ENCODE results near the gene TAAR2.
"Not testable (repeated sequence)": the region's sequence is repeated elsewhere in the genome, so short reads cannot be mapped to it uniquely, and the experiment has no call there.

The TAAR2 gene

GRCh38 chr6:132612449-132613108, 11.5 kb downstream of the TAAR2 start:
- DNase-seq (ENCODE audit: low spot score) = no peak

- no peak for DNase-seq (ENCODE audit: low spot score)
Measured at GRCh38 chr6:132611616-132612015, 12.5 kb downstream of the TAAR2 start.

GRCh38 chr6:132607544-132608233, 16.4 kb downstream of the TAAR2 start:
- no peak for DNase-seq (ENCODE audit: low spot score)

- no peak for DNase-seq (ENCODE audit: low spot score)
Measured at GRCh38 chr6:132604635-132605152, 19.4 kb downstream of the TAAR2 start.

- not testable (repeated sequence) for DNase-seq (ENCODE audit: low spot score)
Measured at GRCh38 chr6:132600900-132601299, 23.2 kb downstream of the TAAR2 start.

- DNase-seq (ENCODE audit: low spot score) = peak; percentile 23
Measured at GRCh38 chr6:132598473-132598872, 25.6 kb downstream of the TAAR2 start.

- DNase-seq (ENCODE audit: low spot score) = no peak
Measured at GRCh38 chr6:132596201-132596600, 27.9 kb downstream of the TAAR2 start.

GRCh38 chr6:132592855-132593254, 31.2 kb downstream of the TAAR2 start:
- no peak for DNase-seq (ENCODE audit: low spot score)

GRCh38 chr6:132590362-132590761, 33.7 kb downstream of the TAAR2 start:
- no peak for DNase-seq (ENCODE audit: low spot score)

- DNase-seq (ENCODE audit: low spot score) = no peak
Measured at GRCh38 chr6:132589454-132589853, 34.6 kb downstream of the TAAR2 start, which contains the start of gene TAAR5. Gene TAAR5, minus strand, starts transcription at chr6:132589741. Its CDS starts 55 bp downstream, at chr6:132589686.

GRCh38 chr6:132587424-132587823, 36.7 kb downstream of the TAAR2 start:
- DNase-seq (ENCODE audit: low spot score) = no peak

GRCh38 chr6:132584698-132585097, 39.4 kb downstream of the TAAR2 start:
- no peak for DNase-seq (ENCODE audit: low spot score)

- DNase-seq (ENCODE audit: low spot score) = no peak
Measured at GRCh38 chr6:132571774-132572173, 52.3 kb downstream of the TAAR2 start.

- no peak for DNase-seq (ENCODE audit: low spot score)
Measured at GRCh38 chr6:132570221-132570777, 53.8 kb downstream of the TAAR2 start, which contains the start of gene TAAR6. Gene TAAR6, plus strand, starts transcription at chr6:132570322. Its CDS starts 0 bp downstream, at chr6:132570322.

GRCh38 chr6:132569170-132569569, 54.9 kb downstream of the TAAR2 start:
- DNase-seq (ENCODE audit: low spot score) = no peak

- no peak for DNase-seq (ENCODE audit: low spot score)
Measured at GRCh38 chr6:132568611-132569010, 55.5 kb downstream of the TAAR2 start.

- no peak for DNase-seq (ENCODE audit: low spot score)
Measured at GRCh38 chr6:132567566-132567965, 56.5 kb downstream of the TAAR2 start.

Measured in AG20443 (cell line).